Immature natural killer cell (primary cell): ENCODE measurements around the gene CARD10. TPM values are rescaled to one million over a fixed set of nuclear protein-coding genes. Genes with fewer than 3 reads are reported as not detected.

Source experiments
- DNase-seq, 3 donors: peaks; one replicate each; pipeline ENCODE4 v3.0.0; 2022; ENCODE audit warnings: mixed read lengths in 1 of 3
- H3K27ac Mint-ChIP-seq, 6 donors: one replicate each; pipeline ENCODE4 v1.8.0; 2020; ENCODE audit warnings: mixed read lengths in 6 of 6, mild to moderate bottlenecking in 5 of 6, inconsistent platforms in 4 of 6, moderate library complexity in 3 of 6
- H3K27me3 Mint-ChIP-seq, 3 donors: one replicate each; pipeline ENCODE4 v1.8.0; 2020 to 2021; ENCODE audit warnings: low read depth in 3 of 3, mild to moderate bottlenecking in 3 of 3, mixed read lengths in 3 of 3, moderate library complexity in 3 of 3, inconsistent platforms in 1 of 3
- H3K36me3 Mint-ChIP-seq, 3 donors: one replicate each; pipeline ENCODE4 v1.8.0; 2020; ENCODE audit warnings: mixed read lengths in 3 of 3, inconsistent platforms in 2 of 3, mild to moderate bottlenecking in 2 of 3
- H3K4me1 Mint-ChIP-seq, 2 donors: one replicate each; pipeline ENCODE4 v1.8.0; 2020; ENCODE audit warnings: inconsistent platforms in 2 of 2, mild to moderate bottlenecking in 2 of 2, mixed read lengths in 2 of 2, moderate library complexity in 1 of 2
- H3K4me3 Mint-ChIP-seq, 5 donors: one replicate each; pipeline ENCODE4 v1.8.0; 2020; ENCODE audit warnings: mild to moderate bottlenecking in 5 of 5, mixed read lengths in 5 of 5, inconsistent platforms in 3 of 5, moderate library complexity in 3 of 5
- H3K9me3 Mint-ChIP-seq, 6 donors: one replicate each; pipeline ENCODE4 v1.8.0; 2020; ENCODE audit warnings: mild to moderate bottlenecking in 6 of 6, mixed read lengths in 6 of 6, inconsistent platforms in 4 of 6, moderate library complexity in 3 of 6
- polyA plus RNA-seq, 3 donors: library from polyadenylated mRNA; unstranded; fragments of 300-500 nt; fragmentation: Illumina TruSeq; gene quantifications; one replicate each; pipeline ENCODE4 v1.2.3, GENCODE V29; 2021

The CARD10 gene
- polyA plus RNA-seq, 3 donors from 2014 or later: 0.13 to 0.36 TPM; not detected in 1

GRCh38 chr22:37489983-37490382 lies 29.2 kb downstream of the CARD10 start:
- Mint-ChIP-seq H3K9me3 (peaks cover 0 to 2% (median 0%) of the 10 kb centered on the region in 6 donors), H3K27ac (no peak overlapping the region), H3K36me3 (no peaks in the 10 kb centered on the region), H3K4me3 (no peak overlapping the region), H3K27me3 (peaks cover 5 to 8% (median 8%) of the 10 kb centered on the region in 3 donors), H3K4me1 (peaks cover 19 to 22% of the 10 kb centered on the region in 2 donors)
- DNase-seq: no peak

DNA sequence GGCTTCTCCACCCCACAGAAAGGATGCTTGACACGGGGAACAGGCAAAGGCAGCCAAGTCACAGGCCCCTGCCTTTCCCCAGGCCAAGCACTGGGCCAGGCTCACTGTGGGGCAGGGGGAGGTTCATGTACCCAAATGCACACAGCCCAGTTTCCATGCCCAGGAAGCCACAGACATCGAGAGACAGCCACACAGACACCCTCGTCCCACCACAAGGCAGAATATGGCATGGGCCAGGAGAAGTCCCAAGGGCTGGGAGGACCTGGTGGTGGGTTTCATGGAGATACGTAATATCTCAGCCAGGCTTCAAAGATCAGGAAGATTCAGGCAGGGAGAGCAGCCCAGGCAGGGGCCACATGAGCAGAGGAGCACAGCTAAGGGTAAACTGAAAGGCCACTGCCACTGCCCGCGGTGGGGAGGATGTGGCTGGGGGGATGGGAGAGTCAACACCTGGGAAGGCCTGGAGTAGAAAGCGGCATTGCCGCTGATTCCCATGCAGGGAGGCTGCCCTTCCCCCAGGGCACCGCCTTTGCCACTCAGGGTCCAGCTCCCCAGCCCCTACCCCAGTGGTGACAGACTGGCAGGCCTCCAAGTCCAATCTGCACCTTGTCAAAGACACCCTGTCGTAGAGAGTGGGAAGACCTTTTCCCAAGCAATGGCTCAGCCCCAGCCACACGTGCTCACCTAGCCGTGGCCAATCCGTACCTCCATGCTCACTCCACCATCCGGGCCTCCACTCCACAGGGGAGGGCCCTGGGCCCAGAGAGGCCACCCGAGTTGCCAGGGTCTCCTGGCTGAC lies 30.7 kb downstream of the CARD10 start:
- Mint-ChIP-seq H3K4me1 (peaks cover 31 to 35% of the 10 kb centered on the region in 2 donors), H3K9me3 (peaks cover 0 to 2% (median 0%) of the 10 kb centered on the region in 6 donors), H3K27me3 (peaks cover 9 to 18% (median 16%) of the 10 kb centered on the region in 3 donors), H3K27ac (peak overlapping the region in 2 of 6 donors; percentile 31 to 53), H3K4me3 (no peak overlapping the region), H3K36me3 (no peaks in the 10 kb centered on the region)
- DNase-seq: no peak

GRCh38 chr22:37487571-37487970 lies 31.6 kb downstream of the CARD10 start:
- H3K4me3 Mint-ChIP-seq: peak overlapping the region; percentile 90 to 94 (median 92)

GRCh38 chr22:37487129-37487528 lies 32.1 kb downstream of the CARD10 start:
- Mint-ChIP-seq H3K27ac (peak overlapping the region; percentile 92 to 99 (median 98)), H3K4me1 (peaks cover 45 to 49% of the 10 kb centered on the region in 2 donors), H3K27me3 (peaks cover 9 to 21% (median 12%) of the 10 kb centered on the region in 3 donors), H3K9me3 (peaks cover 0 to 2% (median 0%) of the 10 kb centered on the region in 6 donors), H3K4me3 (peak overlapping the region; percentile 90 to 94 (median 92)), H3K36me3 (no peaks in the 10 kb centered on the region)
- no peak for DNase-seq

More at GRCh38 chr22:37487571-37487970, 31.6 kb downstream of the CARD10 start:
- H3K36me3 Mint-ChIP-seq: no peaks in the 10 kb centered on the region
- H3K4me1 Mint-ChIP-seq: peaks cover 41 to 44% of the 10 kb centered on the region in 2 donors
- peaks cover 9 to 21% (median 12%) of the 10 kb centered on the region in 3 donors for H3K27me3 Mint-ChIP-seq
- peaks cover 0 to 2% (median 0%) of the 10 kb centered on the region in 6 donors for H3K9me3 Mint-ChIP-seq
- H3K27ac Mint-ChIP-seq: peak overlapping the region; percentile 92 to 99 (median 98)
- DNase-seq: no peak

GRCh38 chr22:37486224-37486845 lies 32.9 kb downstream of the CARD10 start, which contains the start of gene MFNG:
MFNG (minus strand) TSS chr22:37486384; CDS start chr22:37486177, 207 bp downstream.
- peaks cover 10 to 19% (median 12%) of the 10 kb centered on the region in 3 donors for H3K27me3 Mint-ChIP-seq
- H3K9me3 Mint-ChIP-seq: peaks cover 0 to 2% (median 0%) of the 10 kb centered on the region in 6 donors
- peaks cover 52 to 56% of the 10 kb centered on the region in 2 donors for H3K4me1 Mint-ChIP-seq
- H3K4me3 Mint-ChIP-seq: peak within 1 kb of the TSS; percentile 90 to 94 (median 92)
- DNase-seq: peak; percentile 80 to 83 (median 81)
- peak within 1 kb of the TSS; percentile 94 to 99 (median 98) for H3K27ac Mint-ChIP-seq
- no peaks in the 10 kb centered on the region for H3K36me3 Mint-ChIP-seq

- peaks cover 58 to 63% of the 10 kb centered on the region in 2 donors for H3K4me1 Mint-ChIP-seq
- H3K4me3 Mint-ChIP-seq: peak overlapping the region; percentile 90 to 94 (median 92)
- peaks cover 0 to 5% (median 4%) of the 10 kb centered on the region in 3 donors for H3K36me3 Mint-ChIP-seq
- peaks cover 10 to 19% (median 12%) of the 10 kb centered on the region in 3 donors for H3K27me3 Mint-ChIP-seq
- H3K9me3 Mint-ChIP-seq: peaks cover 0 to 2% (median 0%) of the 10 kb centered on the region in 6 donors
- DNase-seq: peak in 2 of 3 donors; percentile 20 to 27
- peak overlapping the region; percentile 94 to 99 (median 98) for H3K27ac Mint-ChIP-seq
These were observed 33.6 kb downstream of the CARD10 start for GRCh38 chr22:37485395-37486223.

- Mint-ChIP-seq H3K9me3 (no peaks in the 10 kb centered on the region), H3K27ac (peak overlapping the region; percentile 94 to 99 (median 98))
- peak; percentile 81 to 84 (median 83) for DNase-seq
These were observed 34.5 kb downstream of the CARD10 start for GRCh38 chr22:37484480-37485394.

DNA sequence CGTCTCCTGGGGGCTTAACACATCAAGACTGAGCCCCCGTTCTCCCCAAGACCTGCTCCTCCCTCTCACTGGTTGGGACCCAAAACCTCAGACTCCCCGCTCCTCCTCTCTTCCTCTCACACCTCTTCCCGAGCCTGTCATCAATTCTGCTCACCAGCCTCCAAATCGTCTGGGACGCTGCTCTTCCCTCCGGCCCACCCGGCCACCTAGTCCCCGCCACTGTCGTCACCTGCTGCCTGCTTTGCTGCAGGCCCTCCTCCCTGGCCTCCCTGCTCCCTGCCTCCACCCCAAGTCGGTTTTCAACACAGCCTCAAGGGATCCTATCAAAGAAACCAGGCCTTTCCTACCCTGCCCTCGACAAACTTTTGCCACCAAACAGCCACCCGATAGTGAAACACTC lies 36.2 kb downstream of the CARD10 start:
- peaks cover 54 to 59% of the 10 kb centered on the region in 2 donors for H3K4me1 Mint-ChIP-seq
- peak overlapping the region; percentile 81 to 92 (median 91) for H3K4me3 Mint-ChIP-seq
- H3K36me3 Mint-ChIP-seq: peaks cover 0 to 7% (median 5%) of the 10 kb centered on the region in 3 donors
- no peak for DNase-seq
- H3K27ac Mint-ChIP-seq: peak overlapping the region; percentile 94 to 99 (median 96)
- H3K9me3 Mint-ChIP-seq: no peaks in the 10 kb centered on the region
- H3K27me3 Mint-ChIP-seq: peaks cover 10 to 19% (median 12%) of the 10 kb centered on the region in 3 donors

More at GRCh38 chr22:37484480-37485394, 34.5 kb downstream of the CARD10 start:
- Mint-ChIP-seq H3K27me3 (peaks cover 10 to 19% (median 12%) of the 10 kb centered on the region in 3 donors), H3K4me1 (peaks cover 58 to 63% of the 10 kb centered on the region in 2 donors), H3K36me3 (peaks cover 0 to 5% (median 4%) of the 10 kb centered on the region in 3 donors), H3K4me3 (peak overlapping the region; percentile 90 to 94 (median 92))

DNA sequence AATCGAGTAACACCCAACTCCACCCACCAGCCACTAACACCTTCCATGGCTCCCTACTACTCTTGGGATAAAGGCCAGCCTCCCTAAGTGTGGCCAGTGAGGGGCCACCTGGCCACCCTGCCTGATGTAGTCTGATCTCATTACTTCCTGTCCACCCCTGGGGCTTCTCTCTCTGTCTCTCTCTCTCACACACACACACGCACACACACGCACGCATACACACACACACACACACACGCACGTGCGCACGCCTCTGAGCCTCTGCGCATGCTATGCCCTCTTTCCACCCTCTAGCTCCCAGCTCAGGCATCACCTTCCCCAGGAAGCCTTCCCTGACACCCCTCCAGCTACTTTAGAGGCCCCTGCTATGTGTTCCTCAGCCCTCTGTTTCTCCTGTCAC lies 37.0 kb downstream of the CARD10 start:
- DNase-seq: peak in 1 of 3 donors; percentile 5
- Mint-ChIP-seq H3K27me3 (peaks cover 10 to 19% (median 12%) of the 10 kb centered on the region in 3 donors), H3K27ac (peak overlapping the region; percentile 94 to 99 (median 96)), H3K36me3 (peaks cover 0 to 7% (median 5%) of the 10 kb centered on the region in 3 donors), H3K4me1 (peaks cover 51 to 54% of the 10 kb centered on the region in 2 donors), H3K4me3 (peak overlapping the region in 4 of 5 donors; percentile 1 to 12 (median 10)), H3K9me3 (no peaks in the 10 kb centered on the region)

DNA sequence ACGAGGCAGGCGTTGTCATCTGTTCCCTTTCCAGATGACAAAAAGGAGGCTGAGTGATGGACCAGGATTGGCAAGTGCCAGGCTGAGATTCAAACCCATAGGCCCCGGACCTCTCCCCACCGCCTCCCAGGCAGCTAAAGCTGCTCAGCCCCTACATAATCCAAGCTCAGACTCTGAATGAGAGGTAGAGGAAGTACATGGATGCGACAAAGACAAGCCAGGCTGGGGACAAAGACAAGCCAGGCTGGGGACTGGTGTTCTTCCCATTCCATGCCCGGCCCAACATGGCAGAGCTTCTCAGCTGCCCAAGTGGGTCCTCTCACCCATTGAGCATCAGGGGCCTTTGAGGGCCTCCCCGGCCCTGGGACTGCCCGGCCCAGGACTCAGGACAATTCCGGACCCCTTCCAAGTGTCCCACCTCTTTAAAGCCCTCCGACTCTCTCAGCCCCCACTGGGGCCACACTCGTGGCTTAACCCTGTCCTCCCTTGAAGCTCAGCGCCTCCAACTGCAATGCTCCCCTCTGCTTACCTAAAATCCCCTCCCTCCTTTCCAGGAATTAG lies 37.8 kb downstream of the CARD10 start:
- Mint-ChIP-seq H3K4me3 (peak overlapping the region in 1 of 5 donors; percentile 36), H3K36me3 (peaks cover 0 to 12% (median 9%) of the 10 kb centered on the region in 3 donors), H3K4me1 (peaks cover 43 to 46% of the 10 kb centered on the region in 2 donors), H3K27ac (peak overlapping the region; percentile 48 to 99 (median 82)), H3K27me3 (peaks cover 8 to 19% (median 12%) of the 10 kb centered on the region in 3 donors), H3K9me3 (no peaks in the 10 kb centered on the region)
- DNase-seq: no peak

DNA sequence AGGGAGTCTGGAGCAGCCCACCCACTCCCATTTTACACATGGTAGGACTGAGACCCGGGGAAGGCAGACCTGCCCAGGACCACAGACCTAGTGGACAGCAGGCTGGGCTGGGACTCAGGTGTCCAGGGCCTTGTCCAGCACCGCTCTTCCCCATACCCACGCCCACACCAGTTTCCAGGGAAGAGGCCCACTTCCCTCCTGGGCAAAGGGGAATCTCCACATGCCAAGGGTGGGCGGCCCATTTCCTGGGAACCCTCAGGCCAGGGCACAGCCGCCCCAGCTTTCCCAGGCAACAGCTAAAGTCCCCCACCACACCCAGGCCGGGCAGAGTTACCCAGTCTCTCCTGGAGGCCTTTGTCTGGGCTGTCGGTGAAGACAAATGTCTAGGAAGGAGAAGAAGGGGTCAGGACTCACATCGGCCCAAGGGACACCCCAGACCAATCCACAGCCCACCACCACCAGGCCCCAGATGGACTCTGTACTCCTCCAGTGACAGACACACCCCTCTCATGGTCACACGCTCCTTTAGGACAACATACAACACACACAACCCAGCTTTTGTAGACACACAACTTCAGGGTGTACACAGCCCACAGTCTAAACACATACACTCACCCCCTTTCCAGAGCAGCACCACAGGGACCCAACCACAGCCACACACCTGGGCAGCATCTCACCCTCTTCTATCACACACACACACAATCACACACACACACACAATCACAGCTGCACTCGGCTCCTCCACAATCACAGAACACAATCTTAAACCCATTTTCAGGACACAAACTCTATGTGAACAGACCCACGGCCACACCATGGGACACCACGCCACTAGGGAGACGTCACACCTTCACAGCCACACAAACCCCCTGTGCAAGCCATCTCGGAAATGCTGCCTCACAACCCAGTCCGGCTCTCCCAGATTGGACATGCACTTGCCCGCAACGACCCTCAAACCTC lies 38.5 kb downstream of the CARD10 start:
- Mint-ChIP-seq H3K9me3 (no peaks in the 10 kb centered on the region), H3K4me1 (peaks cover 41 to 43% of the 10 kb centered on the region in 2 donors), H3K27ac (peak overlapping the region in 5 of 6 donors; percentile 1 to 78 (median 48)), H3K36me3 (peaks cover 0 to 18% (median 9%) of the 10 kb centered on the region in 3 donors), H3K4me3 (peak overlapping the region in 1 of 5 donors; percentile 2), H3K27me3 (peaks cover 7 to 19% (median 12%) of the 10 kb centered on the region in 3 donors)
- DNase-seq: no peak
